Glutamatergic neuron (in vitro differentiated cells): ENCODE results near the gene ACAT2. TPM values are rescaled to one million over a fixed set of nuclear protein-coding genes. Genes with fewer than 3 reads are reported as not detected.
"Not testable (repeated sequence)": the region's sequence is repeated elsewhere in the genome, so short reads cannot be mapped to it uniquely, and the experiment has no call there.

ENCODE experiments used
- DNase-seq: peaks from one replicate; pipeline ENCODE4 v3.0.0; 2022
- H3K27ac Mint-ChIP-seq: one replicate; pipeline ENCODE4 v1.8.0; 2020; ENCODE audit warnings: mild to moderate bottlenecking, mixed read lengths, inconsistent platforms; ENCODE audit not compliant: unreplicated experiment
- H3K27me3 Mint-ChIP-seq: one replicate; pipeline ENCODE4 v1.8.0; 2020; ENCODE audit warnings: mild to moderate bottlenecking, moderate library complexity, mixed read lengths, inconsistent platforms; ENCODE audit not compliant: unreplicated experiment
- H3K36me3 Mint-ChIP-seq: one replicate; pipeline ENCODE4 v1.8.0; 2020; ENCODE audit warnings: mild to moderate bottlenecking, mixed read lengths, inconsistent platforms; ENCODE audit not compliant: unreplicated experiment
- H3K4me1 Mint-ChIP-seq: one replicate; pipeline ENCODE4 v1.8.0; 2020; ENCODE audit warnings: mild to moderate bottlenecking, low read depth, mixed read lengths, inconsistent platforms; ENCODE audit not compliant: unreplicated experiment
- H3K4me3 Mint-ChIP-seq: one replicate; pipeline ENCODE4 v1.8.0; 2020; ENCODE audit warnings: mild to moderate bottlenecking, mixed read lengths, inconsistent platforms; ENCODE audit not compliant: unreplicated experiment
- H3K9me3 Mint-ChIP-seq: one replicate; pipeline ENCODE4 v1.8.0; 2020; ENCODE audit warnings: mild to moderate bottlenecking, moderate library complexity, mixed read lengths, inconsistent platforms; ENCODE audit not compliant: unreplicated experiment
- total RNA-seq: library from RNA; stranded (reverse); fragmentation: NEBNext Ultra II Directional; extraction: Animal tissue kit (Norgen Biotek cat#: 25700); gene quantifications from one replicate; pipeline ENCODE4 v1.2.1, GENCODE V29; 2021; ENCODE audit not compliant: unreplicated experiment
- TF ChIP-seq, protein P1 (sequence below): fragments of 200-600 bp; sonication (generic); IDR thresholded peaks from one replicate; pipeline ENCODE4 v1.5.0; 2021; ENCODE audit not compliant: partially characterized antibody, unreplicated experiment

ACAT2 gene
- total RNA-seq, 1 donor from 2014 or later: 228 TPM

DNA sequence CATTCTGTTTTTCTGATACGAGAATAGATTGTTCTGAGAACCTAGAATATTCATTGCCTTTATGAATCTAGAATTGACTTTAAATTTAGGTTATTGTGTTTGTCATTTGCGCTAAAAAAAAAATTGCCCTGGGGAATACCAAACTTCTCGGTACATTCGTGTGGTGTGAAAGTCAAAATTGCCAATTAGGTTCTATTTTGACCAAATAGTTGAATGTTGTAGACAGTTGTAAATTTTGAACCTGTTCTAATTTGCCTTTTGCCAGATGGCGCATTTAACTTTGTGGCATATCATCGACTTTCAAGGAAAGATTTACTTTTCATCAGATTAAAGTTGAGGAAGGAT is 31.5 kb upstream of the ACAT2 start:
- Mint-ChIP-seq H3K4me3 (no peak overlapping the region), H3K4me1 (peaks cover 10% of the 10 kb centered on the region), H3K27me3 (peaks cover 11% of the 10 kb centered on the region), H3K9me3 (peaks cover 19% of the 10 kb centered on the region), H3K27ac (no peak overlapping the region), H3K36me3 (no peaks in the 10 kb centered on the region)
- DNase-seq: no peak
- TF ChIP-seq, protein P1, sequence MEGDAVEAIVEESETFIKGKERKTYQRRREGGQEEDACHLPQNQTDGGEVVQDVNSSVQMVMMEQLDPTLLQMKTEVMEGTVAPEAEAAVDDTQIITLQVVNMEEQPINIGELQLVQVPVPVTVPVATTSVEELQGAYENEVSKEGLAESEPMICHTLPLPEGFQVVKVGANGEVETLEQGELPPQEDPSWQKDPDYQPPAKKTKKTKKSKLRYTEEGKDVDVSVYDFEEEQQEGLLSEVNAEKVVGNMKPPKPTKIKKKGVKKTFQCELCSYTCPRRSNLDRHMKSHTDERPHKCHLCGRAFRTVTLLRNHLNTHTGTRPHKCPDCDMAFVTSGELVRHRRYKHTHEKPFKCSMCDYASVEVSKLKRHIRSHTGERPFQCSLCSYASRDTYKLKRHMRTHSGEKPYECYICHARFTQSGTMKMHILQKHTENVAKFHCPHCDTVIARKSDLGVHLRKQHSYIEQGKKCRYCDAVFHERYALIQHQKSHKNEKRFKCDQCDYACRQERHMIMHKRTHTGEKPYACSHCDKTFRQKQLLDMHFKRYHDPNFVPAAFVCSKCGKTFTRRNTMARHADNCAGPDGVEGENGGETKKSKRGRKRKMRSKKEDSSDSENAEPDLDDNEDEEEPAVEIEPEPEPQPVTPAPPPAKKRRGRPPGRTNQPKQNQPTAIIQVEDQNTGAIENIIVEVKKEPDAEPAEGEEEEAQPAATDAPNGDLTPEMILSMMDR: no peak

DNA sequence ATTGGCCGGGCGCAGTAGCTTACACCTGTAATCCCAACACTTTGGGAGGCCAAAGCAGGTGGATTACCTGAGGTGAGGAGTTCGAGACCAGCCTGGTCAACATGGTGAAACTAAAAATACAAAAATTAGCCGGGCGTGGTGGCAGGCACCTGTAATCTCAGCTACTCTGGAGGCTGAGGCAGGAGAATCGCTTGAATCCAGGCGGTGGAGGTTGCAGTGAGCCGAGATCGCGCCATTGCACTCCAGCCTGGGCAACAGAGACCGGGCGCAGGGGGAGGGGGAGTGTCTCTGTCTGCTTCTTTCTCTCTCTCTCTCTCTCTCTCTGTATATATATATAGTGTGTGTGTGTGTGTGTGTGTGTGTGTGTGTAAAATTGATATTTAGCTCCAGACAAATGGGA is 29.3 kb upstream of the ACAT2 start:
- not testable (repeated sequence) for H3K4me1 Mint-ChIP-seq, H3K36me3 Mint-ChIP-seq, H3K9me3 Mint-ChIP-seq, DNase-seq, H3K4me3 Mint-ChIP-seq, H3K27me3 Mint-ChIP-seq, H3K27ac Mint-ChIP-seq

DNA sequence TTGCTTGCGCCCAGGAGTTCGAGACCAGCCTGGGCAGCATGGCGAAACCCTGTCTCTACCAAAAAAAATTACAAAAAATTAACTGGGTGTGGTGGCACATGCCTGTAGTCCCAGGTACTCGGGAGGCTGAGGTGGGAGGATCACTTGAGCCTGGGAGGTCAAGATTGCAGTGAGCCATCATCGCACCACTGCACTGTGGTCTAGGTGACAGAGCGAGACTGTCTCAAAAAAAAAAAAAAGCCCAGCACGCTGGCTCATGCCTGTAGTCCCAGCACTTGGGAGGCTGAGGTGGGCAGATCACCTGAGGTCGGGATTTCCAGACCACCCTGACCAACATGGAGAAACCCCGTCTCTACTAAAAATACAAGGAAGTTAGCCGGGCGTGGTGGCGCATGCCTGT is 28.4 kb upstream of the ACAT2 start:
- not testable (repeated sequence) for H3K27ac Mint-ChIP-seq, H3K4me3 Mint-ChIP-seq, H3K27me3 Mint-ChIP-seq, H3K4me1 Mint-ChIP-seq, DNase-seq, H3K36me3 Mint-ChIP-seq, H3K9me3 Mint-ChIP-seq

DNA sequence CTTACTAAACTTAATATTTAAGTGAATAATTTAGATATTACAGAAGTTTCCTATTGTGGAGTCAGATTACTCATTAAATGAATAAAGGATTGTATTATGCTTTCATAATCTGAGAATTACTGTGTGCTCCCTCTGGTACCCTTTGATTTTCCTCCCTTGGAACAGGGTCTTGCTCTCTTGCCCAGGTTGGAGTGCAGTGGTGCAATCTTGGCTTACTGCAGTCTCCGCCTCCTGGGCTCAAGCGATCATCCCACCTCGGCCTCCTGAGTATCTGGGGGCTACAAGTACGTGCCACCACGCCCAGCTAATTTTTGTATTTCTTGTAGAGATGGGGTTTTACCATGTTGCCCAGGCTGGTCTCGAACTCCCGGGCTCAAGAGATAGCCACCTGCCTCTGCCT is 24.9 kb upstream of the ACAT2 start:
- Mint-ChIP-seq H3K27me3 (no peaks in the 10 kb centered on the region), H3K4me3 (no peak overlapping the region), H3K9me3 (no peaks in the 10 kb centered on the region), H3K36me3 (no peaks in the 10 kb centered on the region), H3K27ac (no peak overlapping the region), H3K4me1 (peaks cover 7% of the 10 kb centered on the region)
- DNase-seq: no peak
- TF ChIP-seq, protein P1: no peak

DNA sequence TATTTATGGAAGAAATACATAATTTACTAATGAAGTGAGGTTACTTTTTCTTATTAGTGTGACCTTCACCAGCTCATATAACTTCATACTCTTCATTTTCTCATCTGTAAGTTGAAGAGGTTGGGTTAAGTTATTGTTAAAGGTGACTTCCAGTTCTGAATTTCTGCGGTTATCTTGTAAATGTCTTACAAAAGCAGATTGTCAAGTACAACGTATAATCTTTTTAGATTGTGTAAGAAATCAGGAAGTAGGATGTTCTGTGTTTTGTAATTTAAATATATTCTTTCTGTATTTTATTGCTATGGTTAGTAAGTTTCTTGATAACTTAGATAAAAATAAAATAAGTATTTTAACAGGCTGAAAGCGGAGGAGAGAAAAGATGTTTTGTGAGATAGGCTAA is 22.5 kb upstream of the ACAT2 start:
- Mint-ChIP-seq H3K4me3 (no peak overlapping the region), H3K27ac (no peak overlapping the region), H3K36me3 (no peaks in the 10 kb centered on the region), H3K4me1 (peaks cover 7% of the 10 kb centered on the region), H3K27me3 (no peaks in the 10 kb centered on the region), H3K9me3 (no peaks in the 10 kb centered on the region)
- no peak for DNase-seq
- TF ChIP-seq, protein P1: no peak

DNA sequence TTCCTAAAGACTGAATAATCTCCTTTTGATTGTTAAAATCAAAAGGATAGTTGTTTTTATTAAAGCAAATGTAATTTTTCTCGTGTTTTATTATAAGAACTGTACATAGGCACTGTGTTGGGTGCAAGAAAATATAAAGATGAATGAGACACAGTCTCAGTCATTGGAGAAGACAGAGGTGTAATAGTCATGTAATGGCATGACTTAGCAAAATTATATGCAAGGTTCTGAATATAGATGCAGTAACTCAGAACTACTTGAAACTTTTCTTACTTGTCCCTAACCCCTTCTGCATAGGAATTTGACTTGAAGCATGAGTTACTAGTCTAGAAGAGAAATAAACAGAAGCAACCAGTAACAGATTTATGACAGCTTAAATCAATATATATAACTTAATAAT is 19.7 kb upstream of the ACAT2 start:
- no peak for DNase-seq
- TF ChIP-seq, protein P1: no peak
- H3K9me3 Mint-ChIP-seq: no peaks in the 10 kb centered on the region
- H3K27me3 Mint-ChIP-seq: no peaks in the 10 kb centered on the region
- no peak overlapping the region for H3K4me3 Mint-ChIP-seq
- no peak overlapping the region for H3K27ac Mint-ChIP-seq
- H3K4me1 Mint-ChIP-seq: peaks cover 7% of the 10 kb centered on the region
- no peaks in the 10 kb centered on the region for H3K36me3 Mint-ChIP-seq
